IMR-90 (cell line): ENCODE data around the gene SLC7A4. TPM values are rescaled to one million over a fixed set of nuclear protein-coding genes. Genes with fewer than 3 reads are reported as not detected.

Experiments used
- ATAC-seq: fragments of 200-7000 bp; cut with Tn5 transposase; 2 replicates; pipeline ENCODE4 v1.9.1; 2020; ENCODE audit warnings: low read depth, mild to moderate bottlenecking, moderate library complexity
- BruUV-seq: library from RNA; stranded (reverse); fragments of 400-500 nt; replicated peaks from 2 replicates; lab custom pipeline; 2021; lab: Mats Ljungman, UMichigan
- CTCF ChIA-PET: fragments of 300-600 bp; formaldehyde crosslinking; extraction: SDS; loops from one replicate; lab custom pipeline; 2021; ENCODE audit warnings: antibody characterized with exemption; lab: Yijun Ruan, JAX
- POLR2A ChIA-PET: fragments of 300-600 bp; sonication (Branson Sonifier 250); formaldehyde crosslinking; loops from one replicate; lab custom pipeline; 2022; ENCODE audit warnings: antibody characterized with exemption; ENCODE audit not compliant: unreplicated experiment; lab: Charles Lee
- DNase-seq: peaks from one replicate; pipeline ENCODE4 v3.0.0; 2013
- H2AFZ ChIP-seq: replicated peaks from 2 replicates; pipeline ENCODE3; 2013; ENCODE audit warnings: low read length, mild to moderate bottlenecking; ENCODE audit not compliant: poor library complexity
- H2AK5ac ChIP-seq: 2 replicates; pipeline ENCODE4 v1.6.1; 2013; ENCODE audit warnings: low read depth, low read length, inconsistent platforms
- H2AK9ac ChIP-seq: replicated peaks from 2 replicates; pipeline ENCODE3; 2013; ENCODE audit warnings: mild to moderate bottlenecking, low read depth, low read length, moderate library complexity; ENCODE audit not compliant: poor library complexity
- H2BK120ac ChIP-seq: 2 replicates; pipeline ENCODE4 v1.6.1; 2013; ENCODE audit warnings: low read depth, low read length, inconsistent platforms
- H2BK15ac ChIP-seq: 3 replicates; pipeline ENCODE4 v1.6.1; 2013; ENCODE audit warnings: low read depth, low read length, inconsistent platforms
- H2BK20ac ChIP-seq: 2 replicates; pipeline ENCODE4 v1.6.1; 2013; ENCODE audit warnings: low read depth, mild to moderate bottlenecking, inconsistent platforms, low read length, moderate library complexity
- H2BK5ac ChIP-seq: 2 replicates; pipeline ENCODE4 v1.6.1; 2013; ENCODE audit warnings: mild to moderate bottlenecking, low read depth, low read length, inconsistent platforms; ENCODE audit not compliant: poor library complexity, severe bottlenecking
- H3K14ac ChIP-seq: replicated peaks from 2 replicates; pipeline ENCODE4 v1.6.1; 2013; ENCODE audit warnings: low read depth, low read length, inconsistent platforms
- H3K18ac ChIP-seq: 2 replicates; pipeline ENCODE4 v1.6.1; 2013; ENCODE audit warnings: low read depth, low read length, control low read depth
- H3K23ac ChIP-seq: 2 replicates; pipeline ENCODE4 v1.6.1; 2013; ENCODE audit warnings: low read depth, low read length, inconsistent platforms
- H3K27ac ChIP-seq: 2 replicates; pipeline ENCODE4 v1.5.1; 2013; ENCODE audit warnings: mild to moderate bottlenecking, control low read depth, low read length; ENCODE audit not compliant: insufficient read depth
- H3K27me3 ChIP-seq: 2 replicates; pipeline ENCODE4 v1.6.1; 2013; ENCODE audit warnings: low read length; ENCODE audit not compliant: control insufficient read depth, insufficient read depth
- H3K36me3 ChIP-seq: 2 replicates; pipeline ENCODE4 v1.6.1; 2013; ENCODE audit warnings: low read length, mixed read lengths; ENCODE audit not compliant: control insufficient read depth, insufficient read depth
- H3K4ac ChIP-seq: 2 replicates; pipeline ENCODE4 v1.6.1; 2013; ENCODE audit warnings: low read depth, low read length, inconsistent platforms
- H3K4me1 ChIP-seq: 2 replicates; pipeline ENCODE4 v1.6.1; 2013; ENCODE audit warnings: low read length, mixed read lengths; ENCODE audit not compliant: control insufficient read depth, insufficient read depth
- H3K4me2 ChIP-seq: 2 replicates; pipeline ENCODE4 v1.6.1; 2013; ENCODE audit warnings: low read depth, mild to moderate bottlenecking, control low read depth, low read length, moderate library complexity
- H3K4me3 ChIP-seq: 2 replicates; pipeline ENCODE4 v1.5.1; 2013; ENCODE audit warnings: low read depth, mild to moderate bottlenecking, control low read depth, low read length, moderate library complexity; ENCODE audit not compliant: insufficient read depth
- H3K56ac ChIP-seq: 2 replicates; pipeline ENCODE4 v1.6.1; 2013; ENCODE audit warnings: low read length, inconsistent platforms; ENCODE audit not compliant: insufficient read depth; ENCODE audit errors: extremely low read depth
- H3K79me1 ChIP-seq, 2 experiments: 2 replicates each; pipeline ENCODE4 v1.6.1; 2013; ENCODE audit warnings: low read length in 2 of 2, inconsistent platforms in 1 of 2, low read depth in 1 of 2
- H3K9ac ChIP-seq: 2 replicates; pipeline ENCODE4 v1.6.1; 2013; ENCODE audit warnings: low read depth, low read length, control low read depth
- H3K9me1 ChIP-seq: 2 replicates; pipeline ENCODE4 v1.6.1; 2013; ENCODE audit warnings: low read length, inconsistent platforms; ENCODE audit not compliant: insufficient read depth
- H3K9me3 ChIP-seq: 2 replicates; pipeline ENCODE4 v1.6.1; 2013; ENCODE audit warnings: low read length; ENCODE audit not compliant: control insufficient read depth, insufficient read depth
- H4K20me1 ChIP-seq: 2 replicates; pipeline ENCODE4 v1.6.1; 2013; ENCODE audit warnings: low read length, inconsistent platforms; ENCODE audit not compliant: insufficient read depth
- H4K5ac ChIP-seq: 2 replicates; pipeline ENCODE4 v1.6.1; 2013; ENCODE audit warnings: mild to moderate bottlenecking, low read depth, low read length, control low read depth
- H4K8ac ChIP-seq, 2 experiments: 2 replicates each; pipeline ENCODE4 v1.6.1; 2013; ENCODE audit warnings: low read depth in 2 of 2, low read length in 2 of 2, control low read depth in 1 of 2, inconsistent platforms in 1 of 2
- H4K91ac ChIP-seq: 2 replicates; pipeline ENCODE4 v1.6.1; 2013; ENCODE audit warnings: low read depth, low read length, inconsistent platforms; ENCODE audit not compliant: insufficient read depth
- BHLHE40 ChIP-seq: fragments of 150-350 bp; IDR thresholded peaks from 2 replicates; pipeline ENCODE4 v1.6.1; 2016; ENCODE audit warnings: mild to moderate bottlenecking, low read depth, low read length
- ELK1 ChIP-seq: fragments of 150-350 bp; IDR thresholded peaks from 2 replicates; pipeline ENCODE4 v1.6.1; 2016; ENCODE audit warnings: low read depth, mild to moderate bottlenecking, low read length, moderate library complexity, borderline replicate concordance
- MAFK ChIP-seq: IDR thresholded peaks from 2 replicates; pipeline ENCODE4 v1.6.1; 2012; ENCODE audit warnings: low read depth, low read length, improper control_type of control experiment
- MAZ ChIP-seq: IDR thresholded peaks from 2 replicates; pipeline ENCODE4 v1.6.1; 2012; ENCODE audit warnings: low read depth, mild to moderate bottlenecking, low read length, improper control_type of control experiment, moderate library complexity, borderline replicate concordance
- MXI1 ChIP-seq: IDR thresholded peaks from 2 replicates; pipeline ENCODE4 v1.6.1; 2012; ENCODE audit warnings: low read depth, mild to moderate bottlenecking, low read length, moderate library complexity, borderline replicate concordance
- RAD21 ChIP-seq: IDR thresholded peaks from 2 replicates; pipeline ENCODE4 v1.6.1; 2012; ENCODE audit warnings: low read length, improper control_type of control experiment
- RCOR1 ChIP-seq: IDR thresholded peaks from 2 replicates; pipeline ENCODE4 v1.6.1; 2012; ENCODE audit warnings: mild to moderate bottlenecking, low read length, improper control_type of control experiment; ENCODE audit not compliant: insufficient replicate concordance
- SMC3 ChIP-seq: fragments of 150-350 bp; IDR thresholded peaks from 2 replicates; pipeline ENCODE4 v1.6.1; 2016; ENCODE audit warnings: low read depth, mild to moderate bottlenecking, antibody characterized with exemption, low read length, moderate library complexity
- WGBS, 2 experiments: methylation state at CpG; one replicate each; pipeline versions ENCODE4 v1.1.5 to v1.1.7; 2013; ENCODE audit warnings: missing lambda C conversion rate in 2 of 2; ENCODE audit not compliant: insufficient read length in 1 of 2; ENCODE audit errors: extremely low coverage in 2 of 2; 5-methylcytosine and 5-hydroxymethylcytosine counted together
- dilution Hi-C: fragments of 300-500 bp; cut with HindIII; formaldehyde crosslinking; loops from one replicate; pipeline ENCODE4 v1.14.3; 2018; ENCODE audit warnings: low sequenced_read_pairs; ENCODE audit not compliant: unreplicated experiment
- in situ Hi-C: fragments of 300-500 bp; cut with MboI; formaldehyde crosslinking; loops from 3 replicates; pipeline ENCODE4 v1.14.3; 2019; ENCODE audit warnings: low sequenced_read_pairs, inconsistent platforms, mixed read lengths
- intact Hi-C: fragments of 100-400 bp; cut with micrococcal nuclease; formaldehyde crosslinking; loops from 2 replicates; pipeline ENCODE4 v1.10.0; 2022
- polyA plus RNA-seq, 3 experiments: library from polyadenylated mRNA; depleted of rRNA; stranded (reverse); fragments of >200 nt; gene quantifications; 2 replicates each; pipeline ENCODE4 v1.2.3, GENCODE V29; 2012; ENCODE audit warnings: low replicate concordance in 1 of 3
- total RNA-seq: library from RNA; depleted of rRNA; stranded (reverse); fragments of >200 nt; gene quantifications from 2 replicates; pipeline ENCODE4 v1.2.3, GENCODE V29; 2012

SLC7A4 gene
- total and polyA plus RNA-seq, 2 of the 4 experiments (the other 2 are of a cell fraction), result 0.03 TPM; not detected in 1

- no peaks in the 10 kb centered on the region for H3K36me3 ChIP-seq
- no peak overlapping the region for H2BK15ac ChIP-seq
- H3K9ac ChIP-seq, result no peak overlapping the region
- no peak overlapping the region for H2BK20ac ChIP-seq
- no peak for ATAC-seq
- no peak overlapping the region for H3K4me2 ChIP-seq
- H4K8ac ChIP-seq, result no peak overlapping the region
- no peak overlapping the region for H3K56ac ChIP-seq
- no TSS peak for BruUV-seq
- no peak overlapping the region for H2AK5ac ChIP-seq
- POLR2A ChIA-PET, result no interaction called here
- no peak overlapping the region for H2BK120ac ChIP-seq
- H2BK5ac ChIP-seq, result no peak overlapping the region
- no peak overlapping the region for H3K23ac ChIP-seq
- no peak overlapping the region for H3K14ac ChIP-seq
- no peak overlapping the region for H3K27ac ChIP-seq
- H4K91ac ChIP-seq, result no peak overlapping the region
- no peaks in the 10 kb centered on the region for H4K20me1 ChIP-seq
- peaks cover 6% of the 10 kb centered on the region for H3K4me1 ChIP-seq
- intact Hi-C loops (no loop called here), dilution Hi-C loops (no loop called here), in situ Hi-C loops (no loop called here)
- H3K27me3 ChIP-seq, result peaks cover 29% of the 10 kb centered on the region
- H2AFZ ChIP-seq, result no peak overlapping the region
- H3K18ac ChIP-seq, result no peak overlapping the region
- 62% methylated on average over 4 of the region's 11 CpGs; no CpG with 5 or more reads in 1 of the 2 experiments for WGBS, 2 experiments
- no peak overlapping the region for H2AK9ac ChIP-seq
- no peak for DNase-seq
- H3K79me1 ChIP-seq, result no peaks in the 10 kb centered on the region
- H4K5ac ChIP-seq, result no peak overlapping the region
- no peaks in the 10 kb centered on the region for H3K9me3 ChIP-seq
- no peak overlapping the region for H3K4ac ChIP-seq
- H3K9me1 ChIP-seq, result no peaks in the 10 kb centered on the region
- no peak overlapping the region for H3K4me3 ChIP-seq
- CTCF ChIA-PET, result no interaction called here
- TF ChIP-seq RCOR1, result no peak
- no peak for TF ChIP-seq MAZ
- no peak for TF ChIP-seq MAFK
- no peak for TF ChIP-seq MXI1
- no peak for TF ChIP-seq SMC3
- no peak for TF ChIP-seq BHLHE40
- no peak for TF ChIP-seq ELK1
- TF ChIP-seq RAD21, result no peak
Observed at GRCh38 chr22:21054714-21055563, 22.6 kb upstream of the SLC7A4 start.
